ENCODE results near the gene CNTN1. TPM values are rescaled to one million over a fixed set of nuclear protein-coding genes. Genes with fewer than 3 reads are reported as not detected.

CNTN1 gene
- total and polyA plus RNA-seq, 9 of the 15 experiments (the other 6 are each of a cell fraction or from before 2014, with no cell fraction given) = 0.16 TPM; not detected in 8

DNA sequence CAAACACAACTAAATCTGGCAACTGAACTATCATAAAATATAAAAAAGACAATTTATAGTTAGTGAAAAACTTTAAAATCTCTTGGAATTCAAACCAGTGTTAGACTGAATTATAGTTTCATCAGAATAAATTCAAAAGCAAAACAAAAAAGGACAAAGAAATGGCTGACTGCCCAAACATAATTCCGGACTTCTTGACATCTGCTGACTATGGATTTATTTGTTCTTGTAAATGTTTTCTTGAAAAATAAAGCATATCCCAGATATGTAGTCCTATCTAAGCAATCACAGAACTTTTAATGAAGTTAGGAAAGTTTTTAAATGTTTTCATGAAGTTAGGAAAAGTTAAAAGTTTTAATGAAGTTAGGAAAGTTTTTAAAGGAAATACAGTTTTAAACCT, 45.8 kb upstream of the CNTN1 start:
- Histone ChIP-seq H2AFZ (ENCODE audit: low read depth, low read length) (no peak overlapping the region), H3K9me3 (replicated peaks; ENCODE audit: control insufficient read depth, insufficient read depth, low read depth, low read length) (no peaks in the 10 kb centered on the region), H3K27me3 (ENCODE audit: control insufficient read depth in 2 of 2, insufficient read depth in 2 of 2, low read length in 2 of 2) (no peaks in the 10 kb centered on the region), H3K4me3 (no peak overlapping the region), H3K4me1 (replicated peaks in 1 of 2; ENCODE audit: control insufficient read depth in 2 of 2, insufficient read depth in 2 of 2, low read length in 2 of 2) (no peaks in the 10 kb centered on the region), H3K4me2 (ENCODE audit: insufficient read depth, low read length) (no peak overlapping the region), H3K36me3 (ENCODE audit: control insufficient read depth, insufficient read depth, low read length) (no peaks in the 10 kb centered on the region), H4K20me1 (replicated peaks; ENCODE audit: control insufficient read depth, insufficient read depth, low read length) (no peaks in the 10 kb centered on the region), H3K79me2 (ENCODE audit: control insufficient read depth, insufficient read depth, low read length) (no peaks in the 10 kb centered on the region), H3K9ac (ENCODE audit: insufficient read depth in 1 of 2, low read depth in 2 of 2, low read length in 2 of 2) (no peak overlapping the region), H3K9me1 (ENCODE audit: control insufficient read depth, insufficient read depth, low read length) (no peaks in the 10 kb centered on the region), H3K27ac (ENCODE audit: extremely low read depth, low read depth, low read length) (no peak overlapping the region)
- DNase-seq (ENCODE audit: extremely low read depth in 1 of 4, low spot score in 3 of 4) (no peak), FAIRE-seq (no peak), ATAC-seq (no peak)
- 0% methylated on average over 1 of the region's 1 CpG for WGBS (ENCODE audit: insufficient coverage, low coverage, missing lambda C conversion rate)
- ChIA-PET POLR2A (no interaction called here), CTCF (ENCODE audit: low intra/inter-chr PET ratio) (no interaction called here)
- no TSS peak for BruUV-seq (replicated peaks)
- in situ Hi-C loops (cut with MboI) = no loop called here
- TF ChIP-seq, protein P1, sequence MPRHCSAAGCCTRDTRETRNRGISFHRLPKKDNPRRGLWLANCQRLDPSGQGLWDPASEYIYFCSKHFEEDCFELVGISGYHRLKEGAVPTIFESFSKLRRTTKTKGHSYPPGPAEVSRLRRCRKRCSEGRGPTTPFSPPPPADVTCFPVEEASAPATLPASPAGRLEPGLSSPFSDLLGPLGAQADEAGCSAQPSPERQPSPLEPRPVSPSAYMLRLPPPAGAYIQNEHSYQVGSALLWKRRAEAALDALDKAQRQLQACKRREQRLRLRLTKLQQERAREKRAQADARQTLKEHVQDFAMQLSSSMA (CRISPR knock-in tag; IDR thresholded peaks at IDR 0.05) = no peak
- no peak for TF ChIP-seq ZSCAN29 (IDR thresholded peaks at IDR 0.05)
- no peak for TF ChIP-seq MTA2 (IDR thresholded peaks at IDR 0.05; ENCODE audit: low read depth)
- no peak for TF ChIP-seq SMAD3 (CRISPR knock-in tag; conservative IDR thresholded peaks at IDR 0.05)
- TF ChIP-seq BMI1 (IDR thresholded peaks at IDR 0.05; ENCODE audit: low read length) = no peak
- no peak for TF ChIP-seq EHMT2 (IDR thresholded peaks at IDR 0.05)
- TF ChIP-seq, protein P2, sequence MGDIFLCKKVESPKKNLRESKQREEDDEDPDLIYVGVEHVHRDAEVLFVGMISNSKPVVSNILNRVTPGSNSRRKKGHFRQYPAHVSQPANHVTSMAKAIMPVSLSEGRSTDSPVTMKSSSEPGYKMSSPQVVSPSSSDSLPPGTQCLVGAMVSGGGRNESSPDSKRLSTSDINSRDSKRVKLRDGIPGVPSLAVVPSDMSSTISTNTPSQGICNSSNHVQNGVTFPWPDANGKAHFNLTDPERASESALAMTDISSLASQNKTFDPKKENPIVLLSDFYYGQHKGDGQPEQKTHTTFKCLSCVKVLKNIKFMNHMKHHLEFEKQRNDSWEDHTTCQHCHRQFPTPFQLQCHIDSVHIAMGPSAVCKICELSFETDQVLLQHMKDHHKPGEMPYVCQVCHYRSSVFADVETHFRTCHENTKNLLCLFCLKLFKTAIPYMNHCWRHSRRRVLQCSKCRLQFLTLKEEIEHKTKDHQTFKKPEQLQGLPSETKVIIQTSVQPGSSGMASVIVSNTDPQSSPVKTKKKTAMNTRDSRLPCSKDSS (IDR thresholded peaks at IDR 0.05; ENCODE audit: low read depth, partially characterized antibody) = no peak
- TF ChIP-seq, protein P3, sequence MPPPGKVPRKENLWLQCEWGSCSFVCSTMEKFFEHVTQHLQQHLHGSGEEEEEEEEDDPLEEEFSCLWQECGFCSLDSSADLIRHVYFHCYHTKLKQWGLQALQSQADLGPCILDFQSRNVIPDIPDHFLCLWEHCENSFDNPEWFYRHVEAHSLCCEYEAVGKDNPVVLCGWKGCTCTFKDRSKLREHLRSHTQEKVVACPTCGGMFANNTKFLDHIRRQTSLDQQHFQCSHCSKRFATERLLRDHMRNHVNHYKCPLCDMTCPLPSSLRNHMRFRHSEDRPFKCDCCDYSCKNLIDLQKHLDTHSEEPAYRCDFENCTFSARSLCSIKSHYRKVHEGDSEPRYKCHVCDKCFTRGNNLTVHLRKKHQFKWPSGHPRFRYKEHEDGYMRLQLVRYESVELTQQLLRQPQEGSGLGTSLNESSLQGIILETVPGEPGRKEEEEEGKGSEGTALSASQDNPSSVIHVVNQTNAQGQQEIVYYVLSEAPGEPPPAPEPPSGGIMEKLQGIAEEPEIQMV (tag; conservative IDR thresholded peaks at IDR 0.05; ENCODE audit: low read depth) = no peak
- TF ChIP-seq TCF7 (IDR thresholded peaks at IDR 0.05; ENCODE audit: borderline replicate concordance) = no peak
- TF ChIP-seq, protein P4, sequence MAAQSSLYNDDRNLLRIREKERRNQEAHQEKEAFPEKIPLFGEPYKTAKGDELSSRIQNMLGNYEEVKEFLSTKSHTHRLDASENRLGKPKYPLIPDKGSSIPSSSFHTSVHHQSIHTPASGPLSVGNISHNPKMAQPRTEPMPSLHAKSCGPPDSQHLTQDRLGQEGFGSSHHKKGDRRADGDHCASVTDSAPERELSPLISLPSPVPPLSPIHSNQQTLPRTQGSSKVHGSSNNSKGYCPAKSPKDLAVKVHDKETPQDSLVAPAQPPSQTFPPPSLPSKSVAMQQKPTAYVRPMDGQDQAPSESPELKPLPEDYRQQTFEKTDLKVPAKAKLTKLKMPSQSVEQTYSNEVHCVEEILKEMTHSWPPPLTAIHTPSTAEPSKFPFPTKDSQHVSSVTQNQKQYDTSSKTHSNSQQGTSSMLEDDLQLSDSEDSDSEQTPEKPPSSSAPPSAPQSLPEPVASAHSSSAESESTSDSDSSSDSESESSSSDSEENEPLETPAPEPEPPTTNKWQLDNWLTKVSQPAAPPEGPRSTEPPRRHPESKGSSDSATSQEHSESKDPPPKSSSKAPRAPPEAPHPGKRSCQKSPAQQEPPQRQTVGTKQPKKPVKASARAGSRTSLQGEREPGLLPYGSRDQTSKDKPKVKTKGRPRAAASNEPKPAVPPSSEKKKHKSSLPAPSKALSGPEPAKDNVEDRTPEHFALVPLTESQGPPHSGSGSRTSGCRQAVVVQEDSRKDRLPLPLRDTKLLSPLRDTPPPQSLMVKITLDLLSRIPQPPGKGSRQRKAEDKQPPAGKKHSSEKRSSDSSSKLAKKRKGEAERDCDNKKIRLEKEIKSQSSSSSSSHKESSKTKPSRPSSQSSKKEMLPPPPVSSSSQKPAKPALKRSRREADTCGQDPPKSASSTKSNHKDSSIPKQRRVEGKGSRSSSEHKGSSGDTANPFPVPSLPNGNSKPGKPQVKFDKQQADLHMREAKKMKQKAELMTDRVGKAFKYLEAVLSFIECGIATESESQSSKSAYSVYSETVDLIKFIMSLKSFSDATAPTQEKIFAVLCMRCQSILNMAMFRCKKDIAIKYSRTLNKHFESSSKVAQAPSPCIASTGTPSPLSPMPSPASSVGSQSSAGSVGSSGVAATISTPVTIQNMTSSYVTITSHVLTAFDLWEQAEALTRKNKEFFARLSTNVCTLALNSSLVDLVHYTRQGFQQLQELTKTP (IDR thresholded peaks at IDR 0.05; ENCODE audit: low read depth in 1 of 2, partially characterized antibody in 2 of 2) = no peak
- TF ChIP-seq KLF16 (IDR thresholded peaks at IDR 0.05) = no peak
- no peak for TF ChIP-seq SRSF7 (optimal IDR thresholded peaks at IDR 0.05; ENCODE audit: low read depth, low read length)
- TF ChIP-seq NCOA1 (IDR thresholded peaks at IDR 0.05; ENCODE audit: low read depth) = no peak
- TF ChIP-seq NFATC3 (IDR thresholded peaks at IDR 0.05) = no peak
- no peak for TF ChIP-seq ZNF57 (CRISPR knock-in tag; IDR thresholded peaks at IDR 0.05)
- no peak for TF ChIP-seq ERF (CRISPR knock-in tag; IDR thresholded peaks at IDR 0.05)
- intact Hi-C loops (cut with micrococcal nuclease) = no loop called here
